Hepatocyte (in vitro differentiated cells): ENCODE results near the gene DLGAP4. TPM values are rescaled to one million over a fixed set of nuclear protein-coding genes. Genes with fewer than 3 reads are reported as not detected.

Experiments
- DNase-seq: peaks from one replicate; pipeline ENCODE4 v3.0.0-alpha.2; 2016; ENCODE audit warnings: low spot score
- H2AFZ ChIP-seq: fragments of 200-600 bp; sonication (generic); 2 replicates; pipeline ENCODE4 v1.6.0; 2016; ENCODE audit warnings: antibody characterized with exemption, mild to moderate bottlenecking
- H3K27ac ChIP-seq: fragments of 200-600 bp; sonication (generic); 2 replicates; pipeline ENCODE4 v1.5.1; 2016; ENCODE audit warnings: mild to moderate bottlenecking
- H3K27me3 ChIP-seq: fragments of 200-600 bp; sonication (generic); 2 replicates; pipeline ENCODE4 v1.6.1; 2016
- H3K36me3 ChIP-seq: fragments of 200-600 bp; sonication (generic); replicated peaks from 2 replicates; pipeline ENCODE4 v1.5.1; 2016; ENCODE audit warnings: low read depth; ENCODE audit not compliant: insufficient read depth
- H3K4me1 ChIP-seq: fragments of 200-600 bp; sonication (generic); 2 replicates; pipeline ENCODE4 v1.5.1; 2016; ENCODE audit warnings: mild to moderate bottlenecking, moderate library complexity; ENCODE audit not compliant: insufficient read depth
- H3K4me2 ChIP-seq: fragments of 200-600 bp; sonication (generic); 2 replicates; pipeline ENCODE4 v1.6.0; 2016
- H3K4me3 ChIP-seq: fragments of 200-600 bp; sonication (generic); 2 replicates; pipeline ENCODE4 v1.5.1; 2016; ENCODE audit warnings: mild to moderate bottlenecking
- H3K79me2 ChIP-seq: fragments of 200-600 bp; sonication (generic); 2 replicates; pipeline ENCODE4 v1.6.0; 2017; ENCODE audit warnings: mild to moderate bottlenecking
- H3K9me2 ChIP-seq: fragments of 200-600 bp; sonication (generic); replicated peaks from 2 replicates; pipeline ENCODE4 v1.6.0; 2017; ENCODE audit warnings: mild to moderate bottlenecking; ENCODE audit not compliant: insufficient read depth
- H3K9me3 ChIP-seq: fragments of 200-600 bp; sonication (generic); 2 replicates; pipeline ENCODE4 v1.5.1; 2016; ENCODE audit warnings: low read depth, mild to moderate bottlenecking
- H4K20me1 ChIP-seq: fragments of 200-600 bp; sonication (generic); 2 replicates; pipeline ENCODE4 v1.6.0; 2016; ENCODE audit warnings: mild to moderate bottlenecking; ENCODE audit not compliant: insufficient read depth, poor library complexity, severe bottlenecking
- EZH2 ChIP-seq: fragments of 200-600 bp; sonication (generic); IDR thresholded peaks from 2 replicates; pipeline ENCODE4 v1.6.1; 2016; ENCODE audit warnings: antibody characterized with exemption, mild to moderate bottlenecking, borderline replicate concordance
- EZH2phosphoT487 ChIP-seq: fragments of 200-600 bp; sonication (generic); IDR thresholded peaks from one replicate; pipeline ENCODE4 v1.6.1; 2018; ENCODE audit warnings: antibody characterized with exemption, mild to moderate bottlenecking, low read depth, moderate library complexity; ENCODE audit not compliant: unreplicated experiment, severe bottlenecking
- WGBS: methylation state at CpG from one replicate; pipeline ENCODE4 v1.1.6; 2016; ENCODE audit warnings: low lambda C conversion rate; ENCODE audit errors: missing lambda C conversion rate; 5-methylcytosine and 5-hydroxymethylcytosine counted together
- polyA plus RNA-seq: library from polyadenylated mRNA; unstranded; fragments of >200 nt; fragmentation: Nextera tagmentation; extraction: Ambion mirVana; gene quantifications from 2 replicates; pipeline ENCODE4 v1.2.1, GENCODE V29; 2016
- total RNA-seq: library from RNA; depleted of rRNA; stranded (reverse); fragments of >200 nt; gene quantifications from 2 replicates; pipeline ENCODE4 v1.2.3, GENCODE V29; 2014
- TF ChIP-seq, protein P1 (sequence below): fragments of 200-600 bp; sonication (generic); IDR thresholded peaks from 2 replicates; pipeline ENCODE4 v1.5.1; 2016; ENCODE audit warnings: antibody characterized with exemption, mild to moderate bottlenecking; ENCODE audit not compliant: poor library complexity

Gene DLGAP4
- total and polyA plus RNA-seq, 2 experiments from 2014 or later: 16.5 to 39.4 TPM

DNA sequence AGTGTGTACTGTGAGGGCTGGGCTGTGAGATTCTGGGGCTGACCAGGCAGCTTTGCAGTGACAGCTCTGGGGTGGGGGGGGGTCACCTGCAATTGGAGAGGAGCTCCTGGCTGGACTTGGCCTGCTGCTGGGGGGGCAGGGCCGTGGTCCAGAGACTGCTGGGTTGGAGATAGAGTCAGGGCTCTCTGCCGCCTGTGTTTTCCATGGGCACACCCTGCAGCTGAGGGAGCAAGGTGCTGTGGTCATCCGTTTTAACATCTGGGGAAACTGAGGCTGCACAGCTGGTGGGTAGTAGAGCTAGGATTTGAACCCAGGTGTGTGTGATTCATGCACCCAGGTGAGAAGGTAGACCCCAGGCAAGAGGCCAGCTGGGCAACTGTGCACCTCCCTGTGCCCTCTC, 7.3 kb downstream of the DLGAP4 start:
- Histone ChIP-seq H4K20me1 (no peaks in the 10 kb centered on the region), H3K79me2 (no peaks in the 10 kb centered on the region), H3K4me1 (no peaks in the 10 kb centered on the region), H3K27me3 (peaks cover 27% of the 10 kb centered on the region), H3K9me3 (no peaks in the 10 kb centered on the region), H3K4me2 (no peak overlapping the region), H3K4me3 (no peak overlapping the region), H3K36me3 (no peaks in the 10 kb centered on the region), H2AFZ (no peak overlapping the region), H3K27ac (no peak overlapping the region), H3K9me2 (no peaks in the 10 kb centered on the region)
- DNase-seq: no peak
- WGBS: 51% methylated on average over 3 of the region's 3 CpGs
- TF ChIP-seq, protein P1, sequence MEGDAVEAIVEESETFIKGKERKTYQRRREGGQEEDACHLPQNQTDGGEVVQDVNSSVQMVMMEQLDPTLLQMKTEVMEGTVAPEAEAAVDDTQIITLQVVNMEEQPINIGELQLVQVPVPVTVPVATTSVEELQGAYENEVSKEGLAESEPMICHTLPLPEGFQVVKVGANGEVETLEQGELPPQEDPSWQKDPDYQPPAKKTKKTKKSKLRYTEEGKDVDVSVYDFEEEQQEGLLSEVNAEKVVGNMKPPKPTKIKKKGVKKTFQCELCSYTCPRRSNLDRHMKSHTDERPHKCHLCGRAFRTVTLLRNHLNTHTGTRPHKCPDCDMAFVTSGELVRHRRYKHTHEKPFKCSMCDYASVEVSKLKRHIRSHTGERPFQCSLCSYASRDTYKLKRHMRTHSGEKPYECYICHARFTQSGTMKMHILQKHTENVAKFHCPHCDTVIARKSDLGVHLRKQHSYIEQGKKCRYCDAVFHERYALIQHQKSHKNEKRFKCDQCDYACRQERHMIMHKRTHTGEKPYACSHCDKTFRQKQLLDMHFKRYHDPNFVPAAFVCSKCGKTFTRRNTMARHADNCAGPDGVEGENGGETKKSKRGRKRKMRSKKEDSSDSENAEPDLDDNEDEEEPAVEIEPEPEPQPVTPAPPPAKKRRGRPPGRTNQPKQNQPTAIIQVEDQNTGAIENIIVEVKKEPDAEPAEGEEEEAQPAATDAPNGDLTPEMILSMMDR: no peak
- no peak for TF ChIP-seq EZH2phosphoT487

GRCh38 chr20:36313926-36314325, 7.8 kb downstream of the DLGAP4 start:
- no peak overlapping the region for H2AFZ ChIP-seq
- no peak for DNase-seq
- no peaks in the 10 kb centered on the region for H3K9me3 ChIP-seq
- H3K36me3 ChIP-seq: no peaks in the 10 kb centered on the region
- no peaks in the 10 kb centered on the region for H3K4me1 ChIP-seq
- H3K9me2 ChIP-seq: no peaks in the 10 kb centered on the region
- no peak overlapping the region for H3K4me3 ChIP-seq
- no peak overlapping the region for H3K4me2 ChIP-seq
- H3K27ac ChIP-seq: no peak overlapping the region
- WGBS: 87% methylated on average over 9 of the region's 11 CpGs
- no peaks in the 10 kb centered on the region for H4K20me1 ChIP-seq
- H3K27me3 ChIP-seq: peaks cover 22% of the 10 kb centered on the region
- H3K79me2 ChIP-seq: no peaks in the 10 kb centered on the region
- TF ChIP-seq, protein P1: no peak
- no peak for TF ChIP-seq EZH2
- TF ChIP-seq EZH2phosphoT487: no peak

- H3K9me3 ChIP-seq: no peaks in the 10 kb centered on the region
- no peaks in the 10 kb centered on the region for H3K4me1 ChIP-seq
- no peaks in the 10 kb centered on the region for H3K36me3 ChIP-seq
- no peaks in the 10 kb centered on the region for H3K79me2 ChIP-seq
- H2AFZ ChIP-seq: no peak overlapping the region
- H4K20me1 ChIP-seq: no peaks in the 10 kb centered on the region
- no peak overlapping the region for H3K27ac ChIP-seq
- no peak for TF ChIP-seq EZH2phosphoT487
- TF ChIP-seq, protein P1: no peak
- no peak for TF ChIP-seq EZH2
- 60% methylated on average over 11 of the region's 12 CpGs for WGBS
- DNase-seq: no peak
- H3K4me3 ChIP-seq: no peak overlapping the region
- H3K9me2 ChIP-seq: no peaks in the 10 kb centered on the region
- no peak overlapping the region for H3K4me2 ChIP-seq
- peaks cover 12% of the 10 kb centered on the region for H3K27me3 ChIP-seq
Measured at GRCh38 chr20:36314734-36315544, 8.8 kb downstream of the DLGAP4 start.
